ENCODE data around the gene COL24A1.
"Not testable (repeated sequence)": the region's sequence is repeated elsewhere in the genome, so short reads cannot be mapped to it uniquely, and the experiment has no call there.

The COL24A1 gene

GRCh38 chr1:86151427-86151826 lies 5.1 kb downstream of the COL24A1 start:
- no peak for DNase-seq

- no peak for DNase-seq
Measured at GRCh38 chr1:86150553-86151055, 6.0 kb downstream of the COL24A1 start.

GRCh38 chr1:86149591-86149990 lies 7.0 kb downstream of the COL24A1 start:
- DNase-seq: no peak

- no peak for DNase-seq
Measured at GRCh38 chr1:86147755-86148154, 8.8 kb downstream of the COL24A1 start.

GRCh38 chr1:86146566-86146965 lies 10.0 kb downstream of the COL24A1 start:
- DNase-seq: no peak

- no peak for DNase-seq
Measured at GRCh38 chr1:86140281-86140880, 16.2 kb downstream of the COL24A1 start.

GRCh38 chr1:86138746-86139145 lies 17.8 kb downstream of the COL24A1 start:
- no peak for DNase-seq

GRCh38 chr1:86137436-86137835 lies 19.1 kb downstream of the COL24A1 start:
- no peak for DNase-seq

- no peak for DNase-seq
Measured at GRCh38 chr1:86119214-86119764, 37.3 kb downstream of the COL24A1 start.

- DNase-seq: no peak
Measured at GRCh38 chr1:86114816-86115400, 41.7 kb downstream of the COL24A1 start.

GRCh38 chr1:86114236-86114635 lies 42.3 kb downstream of the COL24A1 start:
- no peak for DNase-seq

GRCh38 chr1:86111590-86111989 lies 45.0 kb downstream of the COL24A1 start:
- DNase-seq: not testable (repeated sequence)

- DNase-seq: no peak
Measured at GRCh38 chr1:86110451-86111129, 46.0 kb downstream of the COL24A1 start.

GRCh38 chr1:86105533-86105866 lies 51.1 kb downstream of the COL24A1 start:
- no peak for DNase-seq

GRCh38 chr1:86104606-86105532 lies 51.7 kb downstream of the COL24A1 start:
- no peak for DNase-seq

- DNase-seq: no peak
Measured at GRCh38 chr1:86101616-86102015, 55.0 kb downstream of the COL24A1 start.

GRCh38 chr1:86100401-86100800 lies 56.2 kb downstream of the COL24A1 start:
- no peak for DNase-seq

- DNase-seq: no peak
Measured at GRCh38 chr1:86089765-86090164, 66.8 kb downstream of the COL24A1 start.

GRCh38 chr1:86085741-86086409 lies 70.7 kb downstream of the COL24A1 start:
- no peak for DNase-seq

- no peak for DNase-seq
Measured at GRCh38 chr1:86084998-86085397, 71.6 kb downstream of the COL24A1 start.

- no peak for DNase-seq
Measured at GRCh38 chr1:86082183-86082582, 74.4 kb downstream of the COL24A1 start.

GRCh38 chr1:86072474-86072873 lies 84.1 kb downstream of the COL24A1 start:
- DNase-seq: not testable (repeated sequence)
